Renal cortex interstitium (tissue), 15 donors: ENCODE measurements around the gene CTIF. TPM values are rescaled to one million over a fixed set of nuclear protein-coding genes. Genes with fewer than 3 reads are reported as not detected.
"Not testable (repeated sequence)": the region's sequence is repeated elsewhere in the genome, so short reads cannot be mapped to it uniquely, and the experiment has no call there.

ENCODE experiments used
- DNase-seq, 11 donors: peaks; one replicate each; pipeline ENCODE4 v3.0.0-alpha.2; 2013; ENCODE audit warnings: low read depth in 9 of 11, low spot score in 4 of 11; ENCODE audit errors: extremely low read depth in 1 of 11
- long read RNA-seq, 16 experiments: transcript quantifications; one replicate each; lab custom pipeline, GENCODE V29; 2026
- polyA plus RNA-seq, 3 donors: library from polyadenylated mRNA; unstranded; fragments of 120-200 nt; gene quantifications; one replicate each; pipeline ENCODE4 v1.2.1, GENCODE V29; 2013; ENCODE audit not compliant: insufficient read length in 3 of 3

The CTIF gene
- polyA plus RNA-seq = 10 to 100 TPM; 17.9 to 26.5 (median 22.6) TPM
- long read RNA-seq, donor 1, partial matches to known transcripts = 0 of 1 reads
- long read RNA-seq, donor 1, other reads (novel, unspliced or antisense) = 0 of 1 reads
- long read RNA-seq, donor 2, partial matches to known transcripts = 0 of 2 reads
- long read RNA-seq, donor 2, other reads (novel, unspliced or antisense) = 0 of 2 reads
- long read RNA-seq, donor 3, full-length matches to known transcripts = 2 of 2 reads
- long read RNA-seq, donor 3, partial matches to known transcripts = 0 of 2 reads
- long read RNA-seq, donor 3, other reads (novel, unspliced or antisense) = 0 of 2 reads
- long read RNA-seq, donor 4, full-length matches to known transcripts = 1 of 1 reads
- long read RNA-seq, donor 4, partial matches to known transcripts = 0 of 1 reads
- long read RNA-seq, donor 4, other reads (novel, unspliced or antisense) = 0 of 1 reads
- long read RNA-seq, donor 5 = 0 reads
- long read RNA-seq, donor 6, partial matches to known transcripts = 0 of 1 reads
- long read RNA-seq, donor 6, other reads (novel, unspliced or antisense) = 0 of 1 reads
- long read RNA-seq, donor 7, full-length matches to known transcripts = 1 of 1 reads
- long read RNA-seq, donor 7, partial matches to known transcripts = 0 of 1 reads
- long read RNA-seq, donor 7, other reads (novel, unspliced or antisense) = 0 of 1 reads
- long read RNA-seq, donor 8 = 0 reads
- long read RNA-seq, donor 9, full-length matches to known transcripts = 2 of 2 reads
- long read RNA-seq, donor 9, partial matches to known transcripts = 0 of 2 reads
- long read RNA-seq, donor 9, other reads (novel, unspliced or antisense) = 0 of 2 reads
- long read RNA-seq, donor 10, full-length matches to known transcripts = 5 of 5 reads
- long read RNA-seq, donor 10, partial matches to known transcripts = 0 of 5 reads
- long read RNA-seq, donor 10, other reads (novel, unspliced or antisense) = 0 of 5 reads
- long read RNA-seq, donor 11, partial matches to known transcripts = 0 of 2 reads
- long read RNA-seq, donor 11, other reads (novel, unspliced or antisense) = 0 of 2 reads
- long read RNA-seq, donor 12 = 0 reads
- long read RNA-seq, donor 13 = 0 reads
- long read RNA-seq, donor 14, full-length matches to known transcripts = 2 of 2 reads
- long read RNA-seq, donor 14, partial matches to known transcripts = 0 of 2 reads
- long read RNA-seq, donor 14, other reads (novel, unspliced or antisense) = 0 of 2 reads
- long read RNA-seq, donor 15 = 0 reads
- long read RNA-seq, donor 16, full-length matches to known transcripts = 4 of 4 reads
- long read RNA-seq, donor 16, partial matches to known transcripts = 0 of 4 reads
- long read RNA-seq, donor 16, other reads (novel, unspliced or antisense) = 0 of 4 reads

- peak; percentile 86 to 98 (median 96) for DNase-seq
Measured at GRCh38 chr18:48538531-48539405, at the start of gene CTIF. Gene CTIF, plus strand, starts transcription at chr18:48539031. Its CDS starts 80,535 bp downstream, at chr18:48619566.

GRCh38 chr18:48490641-48491293, 48.1 kb upstream of the CTIF start:
- DNase-seq = no peak

GRCh38 chr18:48492880-48493279, 46.0 kb upstream of the CTIF start:
- no peak for DNase-seq

GRCh38 chr18:48493434-48494230, 45.2 kb upstream of the CTIF start:
- no peak for DNase-seq

- DNase-seq = no peak
Measured at GRCh38 chr18:48497863-48498262, 41.0 kb upstream of the CTIF start.

GRCh38 chr18:48500517-48500916, 38.3 kb upstream of the CTIF start:
- DNase-seq = no peak

GRCh38 chr18:48502906-48503305, 35.9 kb upstream of the CTIF start:
- DNase-seq = no peak

- no peak for DNase-seq
Measured at GRCh38 chr18:48504819-48505218, 34.0 kb upstream of the CTIF start.

- not testable (repeated sequence) for DNase-seq
Measured at GRCh38 chr18:48506983-48507568, 31.8 kb upstream of the CTIF start.

GRCh38 chr18:48512498-48512897, 26.3 kb upstream of the CTIF start:
- DNase-seq = not testable (repeated sequence)

GRCh38 chr18:48514786-48515185, 24.0 kb upstream of the CTIF start:
- DNase-seq = no peak

GRCh38 chr18:48517048-48517447, 21.8 kb upstream of the CTIF start:
- DNase-seq = no peak

- no peak for DNase-seq
Measured at GRCh38 chr18:48519431-48520100, 19.3 kb upstream of the CTIF start.

GRCh38 chr18:48521723-48522122, 17.1 kb upstream of the CTIF start:
- no peak for DNase-seq

GRCh38 chr18:48525671-48526070, 13.2 kb upstream of the CTIF start:
- DNase-seq = no peak

- DNase-seq = no peak
Measured at GRCh38 chr18:48527461-48527860, 11.4 kb upstream of the CTIF start.
